ENCODE measurements around the gene MOB1B.
A peak's percentile ranks its signal among the peaks of the same experiment; 100 is the strongest.
"Not testable (repeated sequence)": the region's sequence is repeated elsewhere in the genome, so short reads cannot be mapped to it uniquely, and the experiment has no call there.

Gene MOB1B

DNA sequence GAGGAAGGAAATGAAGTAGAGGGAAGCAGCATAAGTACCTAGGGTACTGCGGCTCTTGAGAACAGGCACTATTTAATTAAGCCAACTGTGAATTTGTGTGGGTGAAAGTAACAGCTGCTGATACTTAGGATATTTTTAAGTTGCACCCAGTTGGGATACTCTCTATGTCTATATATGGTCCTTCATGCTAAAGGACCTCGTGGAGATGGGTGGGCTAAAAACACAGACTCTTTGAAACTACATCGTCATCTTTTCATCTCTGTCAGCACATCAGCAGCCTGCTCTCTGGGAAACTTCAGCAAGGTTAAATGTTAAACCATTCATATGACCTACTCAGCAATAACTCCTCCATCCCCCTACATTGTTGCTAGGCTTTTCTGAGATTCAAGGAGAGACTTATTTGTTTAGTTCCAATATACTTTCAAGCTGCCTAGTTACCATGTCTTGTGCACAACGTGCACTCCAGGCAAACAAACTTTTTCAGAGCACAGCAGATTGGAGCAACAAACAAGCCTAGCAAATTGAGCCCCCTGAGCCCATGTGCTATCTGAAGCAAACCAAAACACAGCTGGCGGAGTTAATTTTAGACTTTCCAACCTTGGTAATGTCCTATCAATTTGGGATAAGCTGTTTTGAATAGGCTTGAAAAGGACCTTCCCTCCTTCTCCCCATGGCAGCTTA is 6.2 kb upstream of the MOB1B start:
- no peaks in the 10 kb centered on the region for H3K27me3 Mint-ChIP-seq
- H3K9me3 Mint-ChIP-seq, result no peaks in the 10 kb centered on the region
- H3K4me1 Mint-ChIP-seq (ENCODE audit: low read depth), result no peaks in the 10 kb centered on the region
- no peak overlapping the region for H3K4me3 Mint-ChIP-seq
- H3K27ac Mint-ChIP-seq, result no peak overlapping the region
- H3K36me3 Mint-ChIP-seq (ENCODE audit: low read depth), result no peaks in the 10 kb centered on the region

DNA sequence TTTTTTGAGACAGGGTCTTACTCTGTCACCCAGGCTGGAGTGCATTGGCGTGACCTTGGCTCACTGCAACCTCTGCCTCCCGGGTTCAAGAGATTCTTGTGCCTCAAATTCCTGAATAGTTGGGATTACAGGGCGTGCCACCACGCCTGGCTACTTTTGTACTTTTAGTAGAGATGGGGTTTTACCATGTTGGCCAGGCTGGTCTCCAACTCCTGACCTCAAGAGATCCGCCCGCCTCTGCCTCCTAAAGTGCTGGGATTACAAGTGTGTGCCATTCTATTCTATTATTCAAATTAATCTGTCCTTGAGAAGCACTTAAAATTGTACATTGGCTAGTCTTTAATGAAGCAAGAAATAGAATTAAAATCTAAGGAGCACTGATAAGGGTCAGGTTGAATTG is 3.6 kb upstream of the MOB1B start:
- peaks cover 10% of the 10 kb centered on the region for H3K4me1 Mint-ChIP-seq (ENCODE audit: low read depth)
- H3K27ac Mint-ChIP-seq; H3K27me3 Mint-ChIP-seq; H3K9me3 Mint-ChIP-seq; H3K4me3 Mint-ChIP-seq; H3K36me3 Mint-ChIP-seq (ENCODE audit: low read depth): not testable (repeated sequence)

DNA sequence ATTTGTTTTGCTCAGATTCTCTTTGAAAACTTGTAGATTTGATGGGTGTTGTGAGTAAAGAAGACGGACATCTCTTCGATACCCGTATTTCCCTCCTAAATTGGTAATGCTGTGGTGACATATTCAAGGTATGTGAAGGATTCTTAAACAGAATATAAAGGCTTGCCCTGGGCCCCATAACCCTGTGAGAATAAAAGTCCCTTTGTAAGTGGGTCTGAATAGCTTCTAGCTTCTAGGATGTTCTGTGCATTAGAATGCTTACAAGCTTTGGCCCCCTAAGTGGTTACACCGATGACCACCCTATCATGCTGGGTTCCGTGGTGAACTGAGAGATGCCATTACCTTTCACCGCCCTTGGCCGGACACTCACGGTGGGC is 574 bp upstream of the MOB1B start:
- H3K27ac Mint-ChIP-seq, result peak overlapping the region; percentile 82
- peak overlapping the region; percentile 98 for H3K4me3 Mint-ChIP-seq
- H3K9me3 Mint-ChIP-seq, result no peaks in the 10 kb centered on the region
- peaks cover 15% of the 10 kb centered on the region for H3K36me3 Mint-ChIP-seq (ENCODE audit: low read depth)
- H3K27me3 Mint-ChIP-seq, result no peaks in the 10 kb centered on the region
- peaks cover 26% of the 10 kb centered on the region for H3K4me1 Mint-ChIP-seq (ENCODE audit: low read depth)

DNA sequence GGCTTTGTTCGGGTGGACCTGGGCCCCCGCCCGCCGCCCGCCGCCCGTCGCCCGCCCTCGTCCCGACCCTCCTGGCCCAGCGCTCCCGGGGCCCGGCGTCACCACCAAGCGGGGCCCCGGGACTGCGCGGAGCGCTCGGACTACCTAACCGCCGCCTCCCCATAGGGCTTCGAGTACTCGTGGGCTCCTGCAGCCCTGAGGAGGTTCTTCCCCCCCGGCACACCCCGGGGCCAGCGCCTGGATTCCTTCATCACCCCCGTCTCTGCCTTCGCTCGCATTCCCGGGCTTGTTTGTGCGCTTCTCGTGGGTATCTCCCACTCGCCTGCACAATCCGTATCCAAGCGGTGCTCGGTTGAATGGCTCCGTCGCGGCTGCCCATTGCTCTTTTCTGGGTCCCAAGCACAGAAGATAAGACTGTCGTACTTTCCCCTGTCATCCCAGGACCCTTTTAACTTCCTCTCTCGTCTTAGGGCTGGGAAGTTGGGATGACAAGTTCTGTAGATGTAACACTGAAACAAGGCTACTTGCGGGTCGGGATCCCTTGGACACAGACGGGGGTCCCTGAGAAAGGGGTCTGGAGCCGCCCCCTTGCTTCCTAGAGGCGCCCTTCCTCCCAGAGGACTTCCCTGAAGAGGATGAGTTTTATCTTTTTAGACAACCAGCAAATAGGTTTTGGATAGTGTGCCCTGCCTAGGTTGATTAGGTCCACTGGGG is 565 bp downstream of the MOB1B start:
- H3K4me1 Mint-ChIP-seq (ENCODE audit: low read depth), result peaks cover 26% of the 10 kb centered on the region
- H3K27ac Mint-ChIP-seq, result peak overlapping the region; percentile 82
- H3K36me3 Mint-ChIP-seq (ENCODE audit: low read depth), result peaks cover 20% of the 10 kb centered on the region
- H3K9me3 Mint-ChIP-seq, result no peaks in the 10 kb centered on the region
- H3K27me3 Mint-ChIP-seq, result no peaks in the 10 kb centered on the region
- peak overlapping the region; percentile 98 for H3K4me3 Mint-ChIP-seq

DNA sequence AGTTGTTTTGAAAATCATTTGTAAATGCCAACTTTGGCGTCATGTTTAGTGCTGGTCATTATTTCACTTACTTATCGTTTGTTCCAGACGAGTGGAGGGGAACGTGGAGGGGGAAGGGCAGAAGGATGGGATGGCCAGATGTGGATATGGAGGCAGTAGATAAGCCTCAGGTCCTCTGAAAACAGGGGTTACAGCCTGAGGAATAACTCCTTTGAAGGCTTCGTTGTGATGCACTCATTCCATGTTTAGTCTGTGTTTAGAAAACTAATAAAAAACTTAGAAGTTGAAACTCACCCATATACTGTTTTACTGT is 1.1 kb downstream of the MOB1B start:
- Mint-ChIP-seq H3K36me3 (ENCODE audit: low read depth) (peaks cover 20% of the 10 kb centered on the region), H3K27ac (peak overlapping the region; percentile 82), H3K4me1 (ENCODE audit: low read depth) (peaks cover 26% of the 10 kb centered on the region), H3K27me3 (no peaks in the 10 kb centered on the region), H3K9me3 (no peaks in the 10 kb centered on the region), H3K4me3 (peak overlapping the region; percentile 98)

DNA sequence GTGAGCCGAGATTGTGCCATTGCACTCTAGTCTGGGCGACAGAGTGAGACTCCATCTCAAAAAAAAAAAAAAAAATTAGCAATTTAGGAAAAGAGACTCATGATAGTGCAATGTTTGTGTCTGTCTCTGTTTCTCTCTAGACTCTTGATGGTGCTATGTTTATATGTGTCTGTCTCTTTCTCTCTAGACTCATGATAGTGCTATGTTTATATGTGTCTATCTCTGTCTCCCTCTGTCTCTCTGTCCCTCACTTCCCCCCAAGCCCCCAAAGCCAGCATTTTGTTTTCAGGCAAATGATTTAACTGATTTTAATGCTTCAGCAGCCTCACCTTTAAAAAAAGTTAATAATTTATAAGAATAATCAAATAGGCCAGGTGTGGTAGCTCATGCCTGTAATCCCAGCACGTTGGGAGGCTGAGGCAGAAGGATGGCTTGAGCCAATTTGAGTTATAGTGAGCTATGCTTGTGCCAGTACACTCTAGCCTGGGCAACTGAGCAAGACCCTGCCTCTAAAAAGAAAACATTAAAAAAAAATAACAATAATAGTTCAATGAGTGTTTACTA is 6.9 kb downstream of the MOB1B start:
- Mint-ChIP-seq H3K9me3 (no peaks in the 10 kb centered on the region), H3K36me3 (ENCODE audit: low read depth) (peaks cover 34% of the 10 kb centered on the region), H3K27me3 (no peaks in the 10 kb centered on the region), H3K4me3 (no peak overlapping the region), H3K4me1 (ENCODE audit: low read depth) (peaks cover 13% of the 10 kb centered on the region), H3K27ac (no peak overlapping the region)

DNA sequence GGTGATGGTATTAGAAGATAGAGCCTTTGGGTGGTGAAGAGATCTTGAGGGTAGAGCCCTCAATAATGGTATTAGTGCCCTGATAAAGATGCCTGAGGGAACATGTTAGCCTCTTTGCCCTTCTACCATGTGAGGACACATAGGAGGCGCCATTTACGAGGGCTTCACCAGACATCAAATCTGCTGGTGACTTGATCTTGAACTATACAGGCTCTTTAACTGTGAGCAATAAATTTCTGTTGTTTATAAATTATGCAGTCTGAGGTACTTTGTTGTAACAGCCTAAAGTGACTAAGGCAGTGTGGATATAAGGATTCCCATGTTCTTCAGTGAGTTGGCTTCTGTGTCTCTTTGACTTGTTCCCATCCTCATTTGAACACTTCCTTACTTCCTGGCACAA is 11.8 kb downstream of the MOB1B start:
- no peaks in the 10 kb centered on the region for H3K27me3 Mint-ChIP-seq

DNA sequence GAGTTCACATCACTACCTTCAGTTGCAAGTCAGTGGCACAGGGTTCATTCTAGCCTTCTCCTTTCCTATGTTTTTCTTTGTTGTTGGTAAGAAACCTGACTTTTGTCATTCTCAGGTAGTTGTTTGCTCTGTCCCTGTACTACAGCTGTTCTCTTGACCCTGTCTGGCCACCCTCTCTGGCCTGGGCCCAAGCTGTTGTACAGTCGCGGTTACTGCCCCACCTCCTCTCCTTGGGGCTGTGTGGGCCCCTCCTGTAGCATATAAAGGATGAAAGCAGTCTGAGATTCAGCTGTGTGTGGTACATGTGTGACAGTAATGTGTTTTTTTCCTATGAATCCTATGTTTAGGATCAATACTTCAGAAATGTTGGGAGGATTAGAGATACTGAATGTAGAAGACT is 12.5 kb downstream of the MOB1B start:
- Mint-ChIP-seq H3K4me1 (ENCODE audit: low read depth) (peaks cover 4% of the 10 kb centered on the region), H3K27ac (no peak overlapping the region), H3K9me3 (no peaks in the 10 kb centered on the region), H3K4me3 (no peak overlapping the region), H3K27me3 (no peaks in the 10 kb centered on the region), H3K36me3 (ENCODE audit: low read depth) (peaks cover 14% of the 10 kb centered on the region)

More for the DNA sequence above, 11.8 kb downstream of the MOB1B start:
- Mint-ChIP-seq H3K9me3 (no peaks in the 10 kb centered on the region), H3K4me3 (no peak overlapping the region), H3K36me3 (ENCODE audit: low read depth) (peaks cover 14% of the 10 kb centered on the region), H3K27ac (no peak overlapping the region), H3K4me1 (ENCODE audit: low read depth) (peaks cover 4% of the 10 kb centered on the region)

DNA sequence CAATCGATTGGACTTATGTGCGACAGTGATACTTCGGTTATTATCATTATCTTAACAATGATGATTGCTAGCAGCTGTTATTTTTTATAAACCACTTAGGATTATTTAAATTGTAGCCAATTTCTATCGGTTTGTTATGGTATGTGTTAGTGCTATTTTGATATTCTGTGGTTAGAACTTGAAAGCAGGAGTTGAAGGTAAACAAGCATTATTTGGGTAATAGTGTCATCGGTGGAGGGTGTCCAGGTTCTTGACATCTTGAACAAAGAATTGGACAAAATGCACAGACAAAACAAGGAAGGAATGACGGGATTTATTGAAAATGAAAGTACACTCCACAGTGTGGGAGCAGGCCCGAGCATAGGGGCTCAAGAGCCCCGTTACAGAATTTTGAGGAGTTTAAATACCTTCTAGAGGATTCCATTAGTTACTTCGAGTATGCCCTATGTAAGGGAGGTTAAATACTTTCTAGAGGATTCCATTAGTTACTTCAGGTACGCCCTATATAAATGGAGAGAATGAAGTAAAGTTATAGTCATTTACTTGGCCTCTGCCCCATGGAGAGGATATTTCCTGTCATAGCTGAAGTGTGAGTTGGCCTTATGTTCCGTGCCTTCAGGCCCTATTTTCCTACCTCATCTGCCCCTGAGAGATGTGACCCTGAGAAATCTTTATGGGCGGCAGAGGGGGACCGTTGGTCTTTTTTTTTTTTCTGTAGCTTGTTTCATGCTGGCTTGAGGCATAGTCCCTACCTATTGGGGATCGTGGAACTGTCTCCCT is 13.1 kb downstream of the MOB1B start:
- H3K27me3 Mint-ChIP-seq, result no peaks in the 10 kb centered on the region
- no peak overlapping the region for H3K27ac Mint-ChIP-seq
- H3K9me3 Mint-ChIP-seq, result peaks cover 3% of the 10 kb centered on the region
- peaks cover 4% of the 10 kb centered on the region for H3K4me1 Mint-ChIP-seq (ENCODE audit: low read depth)
- peaks cover 17% of the 10 kb centered on the region for H3K36me3 Mint-ChIP-seq (ENCODE audit: low read depth)
- no peak overlapping the region for H3K4me3 Mint-ChIP-seq

DNA sequence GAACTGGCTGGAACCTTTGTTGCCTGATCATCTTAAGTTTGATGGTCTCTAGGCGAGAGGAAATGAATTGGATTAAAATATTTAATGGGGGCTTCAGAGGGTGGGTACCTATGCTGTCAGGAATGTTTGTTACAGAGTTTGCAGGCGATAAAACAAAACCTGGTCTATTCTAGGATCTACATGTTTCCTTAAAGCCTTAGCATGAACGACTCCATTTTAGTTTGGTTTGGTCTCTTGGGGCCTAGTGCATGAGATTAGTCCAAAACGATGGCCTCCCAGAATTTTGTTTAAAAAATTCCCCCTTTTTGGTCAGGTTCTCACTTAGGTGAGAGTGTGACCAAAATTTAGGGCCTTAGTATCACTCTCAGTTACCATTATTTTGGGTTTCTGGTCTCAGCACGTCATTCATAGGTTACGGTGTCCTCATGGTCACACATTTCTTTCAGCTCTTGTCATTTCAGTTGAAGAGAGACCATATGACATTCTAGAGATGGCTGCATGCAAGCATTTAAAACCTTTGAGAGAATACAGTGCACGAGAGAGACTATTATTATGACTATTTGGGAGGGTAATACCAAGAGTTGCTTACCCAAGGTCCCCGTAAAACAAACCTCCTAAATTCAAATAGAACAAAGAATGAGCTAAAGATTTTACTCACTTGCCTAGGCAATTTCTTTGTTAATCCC is 13.8 kb downstream of the MOB1B start:
- no peak overlapping the region for H3K4me3 Mint-ChIP-seq
- peaks cover 8% of the 10 kb centered on the region for H3K9me3 Mint-ChIP-seq
- no peak overlapping the region for H3K27ac Mint-ChIP-seq
- peaks cover 24% of the 10 kb centered on the region for H3K36me3 Mint-ChIP-seq (ENCODE audit: low read depth)
- H3K4me1 Mint-ChIP-seq (ENCODE audit: low read depth), result peaks cover 4% of the 10 kb centered on the region
- H3K27me3 Mint-ChIP-seq, result no peaks in the 10 kb centered on the region

DNA sequence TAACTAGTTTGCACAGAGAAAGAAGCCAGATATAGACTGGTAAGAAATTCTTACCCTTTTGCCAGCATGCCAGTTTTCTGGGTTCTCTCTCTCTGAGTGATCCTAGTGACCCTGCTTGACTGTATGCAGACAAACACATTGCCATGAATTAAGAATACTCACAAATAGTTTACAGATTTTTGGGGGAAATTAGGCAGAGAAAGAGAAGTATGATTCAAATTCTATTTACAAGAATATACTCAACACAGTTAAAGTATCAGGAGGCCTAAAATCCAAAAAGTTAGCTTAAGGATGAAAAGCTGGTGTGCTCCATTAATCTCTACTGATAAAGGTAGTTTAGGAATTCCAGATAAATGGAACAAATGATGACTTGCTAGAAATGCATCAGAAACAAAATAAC is 18.4 kb downstream of the MOB1B start:
- Mint-ChIP-seq H3K4me1 (ENCODE audit: low read depth) (peaks cover 13% of the 10 kb centered on the region), H3K9me3 (peaks cover 8% of the 10 kb centered on the region), H3K36me3 (ENCODE audit: low read depth) (peaks cover 9% of the 10 kb centered on the region), H3K27ac (no peak overlapping the region), H3K4me3 (no peak overlapping the region), H3K27me3 (no peaks in the 10 kb centered on the region)

DNA sequence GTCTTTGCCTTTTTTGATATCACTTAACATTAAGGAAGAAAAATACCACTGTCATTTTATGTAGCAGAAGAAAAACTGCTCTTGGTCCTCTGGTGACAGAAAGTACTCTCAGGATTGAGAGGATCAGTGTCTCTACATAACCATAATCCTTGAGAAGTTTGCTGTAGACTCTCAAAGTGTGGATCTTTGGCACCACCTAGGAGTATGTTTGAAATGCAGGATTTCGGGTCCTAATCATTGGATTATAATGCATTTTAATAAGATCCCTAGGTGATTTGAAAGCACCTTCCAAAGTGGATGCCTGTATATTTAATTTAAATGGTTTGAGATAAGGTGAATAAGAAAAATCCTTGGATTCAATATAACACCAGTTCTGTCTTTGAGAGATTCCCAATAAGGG is 23.2 kb downstream of the MOB1B start:
- H3K36me3 Mint-ChIP-seq (ENCODE audit: low read depth), result peaks cover 5% of the 10 kb centered on the region
- H3K27me3 Mint-ChIP-seq, result no peaks in the 10 kb centered on the region
- peaks cover 50% of the 10 kb centered on the region for H3K4me1 Mint-ChIP-seq (ENCODE audit: low read depth)
- H3K27ac Mint-ChIP-seq, result no peak overlapping the region
- peaks cover 3% of the 10 kb centered on the region for H3K9me3 Mint-ChIP-seq
- H3K4me3 Mint-ChIP-seq, result no peak overlapping the region

DNA sequence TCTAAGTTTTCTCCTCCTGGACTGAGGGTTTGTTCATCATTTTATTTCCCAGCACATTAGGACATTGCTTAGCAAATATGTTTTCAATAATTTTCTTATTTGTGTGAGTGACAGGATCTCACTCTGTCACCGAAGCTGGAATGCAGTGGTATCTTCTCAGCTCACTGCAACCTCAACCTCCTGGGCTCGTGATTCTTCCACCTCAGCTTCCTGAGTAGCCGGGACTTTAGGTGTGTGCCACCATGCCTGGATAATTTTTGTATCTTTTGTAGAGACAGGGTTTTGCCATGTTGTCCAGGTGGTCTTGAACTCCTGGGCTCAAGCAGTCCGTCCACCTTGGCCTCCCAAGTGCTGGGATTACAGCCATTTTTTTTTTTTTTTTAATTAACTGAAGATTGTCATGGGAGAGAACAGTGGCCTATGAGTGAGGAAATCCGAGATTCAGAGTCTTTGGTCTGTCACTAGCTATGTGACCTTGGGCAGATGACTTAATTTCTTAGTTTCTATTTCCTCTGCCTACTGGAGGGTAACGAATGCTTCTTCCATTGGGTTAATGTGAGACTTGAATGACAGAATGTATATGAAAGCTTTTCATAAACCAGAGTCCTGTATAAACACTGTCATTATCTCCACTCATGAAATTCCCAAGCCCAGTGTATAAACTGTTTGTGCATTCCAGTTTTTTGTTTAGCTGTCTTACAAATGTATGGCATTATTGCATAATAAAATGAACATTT is 23.9 kb downstream of the MOB1B start:
- H3K4me1 Mint-ChIP-seq (ENCODE audit: low read depth), result peaks cover 56% of the 10 kb centered on the region
- H3K9me3 Mint-ChIP-seq, result no peaks in the 10 kb centered on the region
- H3K36me3 Mint-ChIP-seq (ENCODE audit: low read depth), result no peaks in the 10 kb centered on the region
- peak overlapping the region; percentile 17 for H3K4me3 Mint-ChIP-seq
- H3K27ac Mint-ChIP-seq, result peak overlapping the region; percentile 61
- no peaks in the 10 kb centered on the region for H3K27me3 Mint-ChIP-seq

DNA sequence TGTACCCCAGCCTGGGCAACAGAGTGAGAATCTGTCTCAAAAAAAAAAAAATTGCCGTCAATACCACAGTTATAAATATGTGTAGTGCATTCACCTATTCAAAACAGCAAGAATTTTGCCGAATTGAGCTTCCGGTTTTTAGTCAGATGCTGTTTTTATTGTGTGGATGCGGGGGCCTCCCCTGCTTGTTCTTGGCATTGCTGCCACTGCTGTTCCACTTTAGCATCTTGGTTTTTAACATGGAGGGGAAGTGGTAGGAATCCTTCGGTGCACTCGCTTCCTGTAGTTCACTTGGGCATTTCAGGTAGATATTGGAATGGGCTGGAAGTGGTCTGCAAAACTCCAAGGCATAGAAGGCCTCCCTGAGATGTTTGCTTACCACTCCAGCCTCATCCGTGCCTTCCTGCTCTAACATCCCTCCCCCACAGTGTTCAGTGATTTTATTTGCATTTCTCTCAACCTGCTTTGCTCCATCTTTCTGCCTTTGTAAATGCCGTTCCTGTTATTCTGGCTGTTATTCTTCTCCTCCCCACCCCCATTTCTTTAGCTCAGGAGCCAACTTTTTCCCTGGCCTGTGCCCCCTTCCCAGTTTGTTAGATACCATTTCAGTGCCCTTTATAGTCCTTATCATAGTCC is 25.5 kb downstream of the MOB1B start:
- H3K27me3 Mint-ChIP-seq, result no peaks in the 10 kb centered on the region
- H3K27ac Mint-ChIP-seq, result peak overlapping the region; percentile 40
- H3K4me1 Mint-ChIP-seq (ENCODE audit: low read depth), result peaks cover 63% of the 10 kb centered on the region
- H3K4me3 Mint-ChIP-seq, result peak overlapping the region; percentile 0
- no peaks in the 10 kb centered on the region for H3K36me3 Mint-ChIP-seq (ENCODE audit: low read depth)
- no peaks in the 10 kb centered on the region for H3K9me3 Mint-ChIP-seq

All from stimulated activated naive CD8-positive, alpha-beta T cell treated with anti-CD3 and anti-CD28 coated beads, Interleukin-15, Interleukin-2, amounts not matched to agents 100 ng/mL and 50 ng/mL, for 24 hours (primary cell).